CD14-positive monocyte (primary cell): ENCODE results near the gene RFC2. TPM values are rescaled to one million over a fixed set of nuclear protein-coding genes. Genes with fewer than 3 reads are reported as not detected.
A peak's percentile ranks its signal among the peaks of the same experiment; 100 is the strongest.
"Not testable (repeated sequence)": the region's sequence is repeated elsewhere in the genome, so short reads cannot be mapped to it uniquely, and the experiment has no call there.

ENCODE experiments used
- DNase-seq, 3 donors: peaks; one replicate each; pipeline ENCODE4 v3.0.0-alpha.2; 2011 to 2022
- H2AFZ ChIP-seq: 2 replicates; pipeline ENCODE4 v1.6.0; 2012; ENCODE audit warnings: mild to moderate bottlenecking, low read depth, low read length, inconsistent platforms; ENCODE audit not compliant: insufficient read depth, poor library complexity, severe bottlenecking
- H3K27ac ChIP-seq, 2 donors: 1 replicate in 1 of 2; 2 replicates in 1 of 2; pipeline ENCODE4 v1.5.1; 2012 to 2013; ENCODE audit warnings: low read length in 2 of 2, control low read depth in 1 of 2, inconsistent platforms in 1 of 2, low read depth in 1 of 2, mild to moderate bottlenecking in 1 of 2
- H3K27me3 ChIP-seq, 2 donors: one replicate each; pipeline versions ENCODE4 v1.6.0 to v1.6.1; 2011 to 2013; ENCODE audit warnings: low read length in 2 of 2; ENCODE audit not compliant: control insufficient read depth in 2 of 2, insufficient read depth in 2 of 2
- H3K36me3 ChIP-seq, 2 donors: replicated peaks in 1 of 2; 1 replicate in 1 of 2; 2 replicates in 1 of 2; pipeline versions ENCODE4 v1.5.1 to v1.6.1; 2012 to 2013; ENCODE audit warnings: low read length in 2 of 2, control low read depth in 1 of 2, inconsistent platforms in 1 of 2, mild to moderate bottlenecking in 1 of 2; ENCODE audit not compliant: insufficient read depth in 2 of 2, control insufficient read depth in 1 of 2
- H3K4me1 ChIP-seq, 2 donors: 1 replicate in 1 of 2; 2 replicates in 1 of 2; pipeline versions ENCODE4 v1.5.1 to v1.6.1; 2012 to 2013; ENCODE audit warnings: low read length in 2 of 2, control low read depth in 1 of 2, inconsistent platforms in 1 of 2, mild to moderate bottlenecking in 1 of 2, moderate library complexity in 1 of 2; ENCODE audit not compliant: insufficient read depth in 2 of 2, control insufficient read depth in 1 of 2
- H3K4me2 ChIP-seq: replicated peaks from 2 replicates; pipeline ENCODE3; 2012; ENCODE audit warnings: low read length, moderate library complexity, mild to moderate bottlenecking; ENCODE audit not compliant: poor library complexity, severe bottlenecking; ENCODE audit errors: extremely low read depth
- H3K4me3 ChIP-seq, 3 experiments: fragments of 200-600 bp in 1 of 3; sonication (generic) in 1 of 3; replicated peaks in 1 of 3; 1 replicate in 2 of 3; 2 replicates in 1 of 3; pipeline ENCODE4 v1.5.1; 2011 to 2013; ENCODE audit warnings: low read length in 3 of 3, mild to moderate bottlenecking in 3 of 3, control low read depth in 2 of 3, low read depth in 2 of 3, inconsistent platforms in 1 of 3, moderate library complexity in 1 of 3
- H3K79me2 ChIP-seq: 2 replicates; pipeline ENCODE4 v1.6.0; 2012; ENCODE audit warnings: mild to moderate bottlenecking, control low read depth, inconsistent platforms, low read length, moderate library complexity; ENCODE audit not compliant: insufficient read depth
- H3K9ac ChIP-seq: 2 replicates; pipeline ENCODE4 v1.6.0; 2017; ENCODE audit warnings: low read length, mild to moderate bottlenecking; ENCODE audit not compliant: insufficient read depth, poor library complexity, severe bottlenecking
- H3K9me3 ChIP-seq, 2 donors: replicated peaks in 1 of 2; 1 replicate in 1 of 2; 2 replicates in 1 of 2; pipeline versions ENCODE4 v1.5.1 to v1.6.1; 2012 to 2013; ENCODE audit warnings: low read length in 2 of 2, control low read depth in 1 of 2; ENCODE audit not compliant: control insufficient read depth in 1 of 2, insufficient read depth in 1 of 2
- H4K20me1 ChIP-seq: 2 replicates; pipeline ENCODE4 v1.6.0; 2012; ENCODE audit warnings: mild to moderate bottlenecking, low read length, control low read depth, moderate library complexity; ENCODE audit not compliant: insufficient read depth
- H3K27ac Mint-ChIP-seq, 7 donors: one replicate each; pipeline ENCODE4 v1.8.0; 2020; ENCODE audit warnings: mild to moderate bottlenecking in 7 of 7, mixed read lengths in 7 of 7, moderate library complexity in 6 of 7, inconsistent platforms in 2 of 7
- H3K27me3 Mint-ChIP-seq, 3 donors: one replicate each; pipeline ENCODE4 v1.8.0; 2021 to 2022; ENCODE audit warnings: low read depth in 3 of 3, mild to moderate bottlenecking in 3 of 3, mixed read lengths in 3 of 3, moderate library complexity in 3 of 3, inconsistent platforms in 1 of 3
- H3K36me3 Mint-ChIP-seq, 2 donors: one replicate each; pipeline ENCODE4 v1.8.0; 2020; ENCODE audit warnings: mixed read lengths in 2 of 2, inconsistent platforms in 1 of 2, mild to moderate bottlenecking in 1 of 2
- H3K4me1 Mint-ChIP-seq: one replicate; pipeline ENCODE4 v1.8.0; 2020; ENCODE audit warnings: mild to moderate bottlenecking, mixed read lengths
- H3K4me3 Mint-ChIP-seq, 2 donors: one replicate each; pipeline ENCODE4 v1.8.0; 2020; ENCODE audit warnings: mild to moderate bottlenecking in 2 of 2, mixed read lengths in 2 of 2, moderate library complexity in 1 of 2
- H3K9me3 Mint-ChIP-seq, 7 donors: one replicate each; pipeline ENCODE4 v1.8.0; 2020 to 2022; ENCODE audit warnings: mixed read lengths in 7 of 7, mild to moderate bottlenecking in 6 of 7, moderate library complexity in 6 of 7, inconsistent platforms in 2 of 7
- WGBS: methylation state at CpG from one replicate; pipeline ENCODE4 v1.1.5; 2013; ENCODE audit warnings: missing lambda C conversion rate; ENCODE audit not compliant: insufficient coverage; 5-methylcytosine and 5-hydroxymethylcytosine counted together
- intact Hi-C, 2 donors: fragments of 100-400 bp; cut with micrococcal nuclease; formaldehyde crosslinking; loops; one replicate each; pipeline versions ENCODE4 v1.15.0 to v1.15.1; 2023
- polyA plus RNA-seq, 3 donors: library from polyadenylated mRNA; depleted of rRNA in 1 of 3; unstranded in 2 of 3; stranded (reverse) in 1 of 3; fragments of 300-500 nt in 2 of 3; fragments of >200 nt in 1 of 3; fragmentation: Illumina TruSeq in 2 of 3; gene quantifications; 1 replicate in 2 of 3; 2 replicates in 1 of 3; pipeline ENCODE4 v1.2.3, GENCODE V29; 2012 to 2021
- TF ChIP-seq, protein P1 (sequence below): fragments of 200-600 bp; IDR thresholded peaks from one replicate; pipeline ENCODE4 v1.8.0; 2022; ENCODE audit warnings: antibody characterized with exemption, mild to moderate bottlenecking

The RFC2 gene
- polyA plus RNA-seq, 3 donors = 12.8 to 42.1 (median 33.5) TPM

DNA sequence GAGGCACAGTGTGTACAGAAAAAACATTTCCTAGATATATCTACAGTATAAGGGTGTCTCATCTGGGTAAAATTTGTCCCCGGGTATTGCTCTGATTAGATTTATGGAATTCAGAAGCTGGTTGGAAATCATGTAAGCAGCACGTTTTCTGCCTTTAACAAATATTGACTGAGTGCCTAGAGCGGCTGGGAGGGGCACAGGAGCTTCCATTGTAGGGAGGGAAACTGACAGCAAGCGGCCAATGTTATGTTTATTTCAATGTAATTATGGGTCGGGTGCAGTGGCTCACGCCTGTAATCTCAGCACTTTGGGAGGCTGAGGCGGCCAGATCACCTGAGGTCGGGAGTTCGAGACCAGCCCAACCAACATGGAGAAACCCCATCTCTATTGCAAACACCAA lies 4.4 kb upstream of the RFC2 start:
- no peaks in the 10 kb centered on the region for H3K27me3 ChIP-seq
- peaks cover 0 to 2% (median 0%) of the 10 kb centered on the region in 7 donors for H3K9me3 Mint-ChIP-seq
- TF ChIP-seq, protein P1, sequence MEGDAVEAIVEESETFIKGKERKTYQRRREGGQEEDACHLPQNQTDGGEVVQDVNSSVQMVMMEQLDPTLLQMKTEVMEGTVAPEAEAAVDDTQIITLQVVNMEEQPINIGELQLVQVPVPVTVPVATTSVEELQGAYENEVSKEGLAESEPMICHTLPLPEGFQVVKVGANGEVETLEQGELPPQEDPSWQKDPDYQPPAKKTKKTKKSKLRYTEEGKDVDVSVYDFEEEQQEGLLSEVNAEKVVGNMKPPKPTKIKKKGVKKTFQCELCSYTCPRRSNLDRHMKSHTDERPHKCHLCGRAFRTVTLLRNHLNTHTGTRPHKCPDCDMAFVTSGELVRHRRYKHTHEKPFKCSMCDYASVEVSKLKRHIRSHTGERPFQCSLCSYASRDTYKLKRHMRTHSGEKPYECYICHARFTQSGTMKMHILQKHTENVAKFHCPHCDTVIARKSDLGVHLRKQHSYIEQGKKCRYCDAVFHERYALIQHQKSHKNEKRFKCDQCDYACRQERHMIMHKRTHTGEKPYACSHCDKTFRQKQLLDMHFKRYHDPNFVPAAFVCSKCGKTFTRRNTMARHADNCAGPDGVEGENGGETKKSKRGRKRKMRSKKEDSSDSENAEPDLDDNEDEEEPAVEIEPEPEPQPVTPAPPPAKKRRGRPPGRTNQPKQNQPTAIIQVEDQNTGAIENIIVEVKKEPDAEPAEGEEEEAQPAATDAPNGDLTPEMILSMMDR = no peak
- WGBS = 97% methylated on average over 6 of the region's 9 CpGs
- H3K27me3 Mint-ChIP-seq = peaks cover 0 to 1% (median 0%) of the 10 kb centered on the region in 3 donors
- no peak overlapping the region for H3K27ac ChIP-seq
- peaks cover 22% of the 10 kb centered on the region for H3K4me1 Mint-ChIP-seq
- H3K4me2 ChIP-seq = no peak overlapping the region
- intact Hi-C loops = no loop called here
- H3K4me3 Mint-ChIP-seq = no peak overlapping the region
- peaks cover 13% of the 10 kb centered on the region for H3K79me2 ChIP-seq
- no peaks in the 10 kb centered on the region for H3K36me3 ChIP-seq
- H3K4me1 ChIP-seq = peaks cover 20 to 27% of the 10 kb centered on the region in 2 donors
- H4K20me1 ChIP-seq = no peaks in the 10 kb centered on the region
- H3K9ac ChIP-seq = no peak overlapping the region
- peak overlapping the region in 1 of 7 donors; percentile 60 for H3K27ac Mint-ChIP-seq
- no peak overlapping the region for H2AFZ ChIP-seq
- H3K36me3 Mint-ChIP-seq = no peaks in the 10 kb centered on the region
- DNase-seq = no peak
- no peaks in the 10 kb centered on the region for H3K9me3 ChIP-seq
- no peak overlapping the region for H3K4me3 ChIP-seq

DNA sequence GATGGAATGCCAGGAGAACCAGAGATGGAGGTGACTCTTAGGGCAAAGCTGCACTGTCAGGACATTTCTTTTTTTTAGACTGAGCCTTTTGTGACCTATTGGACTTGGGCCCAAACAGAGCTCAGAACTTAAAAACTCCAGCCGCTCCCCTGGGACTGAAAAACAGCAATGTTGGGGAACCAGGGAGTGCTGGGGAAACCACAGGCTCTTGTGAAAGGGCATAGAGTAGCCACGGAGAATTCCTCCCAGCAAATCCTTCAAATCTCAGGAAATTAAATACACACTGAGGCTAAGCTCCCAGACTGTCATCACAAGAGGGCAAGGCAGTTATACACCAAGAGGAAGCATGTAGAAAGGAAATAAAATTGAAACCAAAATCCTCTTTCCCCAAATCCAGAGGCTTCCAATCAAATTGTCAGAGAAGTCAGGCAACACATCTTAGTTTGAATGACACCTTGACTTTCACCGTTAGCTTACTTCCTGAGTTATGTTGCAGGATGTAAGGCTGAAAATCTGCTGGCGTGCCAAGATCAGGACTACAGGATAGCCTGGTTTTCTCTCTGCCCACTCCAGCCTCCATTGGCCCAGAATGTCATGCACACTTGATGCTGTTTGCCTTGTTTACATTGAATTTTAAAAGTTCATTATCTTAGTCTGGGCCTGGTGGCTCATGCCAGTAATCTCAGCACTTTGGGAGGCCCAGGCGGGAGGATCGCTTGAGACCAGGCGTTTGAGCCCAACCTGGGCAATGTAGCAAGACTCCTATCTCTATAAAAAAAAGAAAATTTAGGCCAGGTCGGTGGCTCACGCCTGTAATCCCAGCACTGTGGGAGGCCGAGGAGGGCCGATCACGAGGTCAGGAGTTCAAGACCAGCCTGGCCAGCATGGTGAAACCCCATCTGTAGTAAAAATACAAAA lies 2.6 kb upstream of the RFC2 start:
- peaks cover 27 to 36% of the 10 kb centered on the region in 2 donors for H3K4me1 ChIP-seq
- Mint-ChIP-seq H3K27me3 (peaks cover 0 to 1% (median 0%) of the 10 kb centered on the region in 3 donors), H3K4me1 (peaks cover 31% of the 10 kb centered on the region), H3K27ac (peak overlapping the region in 5 of 7 donors; percentile 12 to 65 (median 47)), H3K36me3 (peaks cover 3 to 5% of the 10 kb centered on the region in 2 donors), H3K4me3 (no peak overlapping the region), H3K9me3 (peaks cover 0 to 2% (median 0%) of the 10 kb centered on the region in 7 donors)
- intact Hi-C loops = no loop called here
- H3K27ac ChIP-seq = peak overlapping the region in 1 of 2 donors; percentile 29
- H3K4me2 ChIP-seq = peak overlapping the region; percentile 6
- H3K27me3 ChIP-seq = no peaks in the 10 kb centered on the region
- no peaks in the 10 kb centered on the region for H3K36me3 ChIP-seq
- 81% methylated on average over 9 of the region's 12 CpGs for whole genome bisulfite sequencing
- H3K79me2 ChIP-seq = peaks cover 28% of the 10 kb centered on the region
- H2AFZ ChIP-seq = peak overlapping the region; percentile 62
- DNase-seq = no peak
- H3K4me3 ChIP-seq = no peak overlapping the region
- peaks cover 4% of the 10 kb centered on the region for H4K20me1 ChIP-seq
- H3K9ac ChIP-seq = no peak overlapping the region
- TF ChIP-seq, protein P1 = no peak
- H3K9me3 ChIP-seq = no peaks in the 10 kb centered on the region

DNA sequence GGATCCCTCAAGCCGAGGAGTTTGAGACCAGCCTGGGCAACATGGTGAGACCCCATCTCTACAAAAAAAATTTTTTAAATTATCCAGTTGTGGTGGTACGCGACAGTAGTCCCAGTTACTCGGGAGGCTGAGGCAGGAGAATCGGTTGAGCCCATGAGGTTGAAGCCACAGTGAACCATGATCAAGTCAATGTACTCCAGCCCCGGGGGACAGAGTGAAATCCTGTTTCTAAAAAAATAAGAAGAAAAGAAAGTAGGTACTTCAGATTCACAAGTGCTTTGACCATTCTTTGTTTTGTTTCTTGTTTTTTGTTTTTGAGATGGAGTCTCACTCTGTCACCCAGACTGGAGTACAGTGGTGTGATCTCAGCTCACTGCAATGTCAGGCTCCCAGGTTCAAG lies 1.3 kb upstream of the RFC2 start:
- not testable (repeated sequence) for H3K9me3 Mint-ChIP-seq, DNase-seq, H4K20me1 ChIP-seq, H3K9me3 ChIP-seq, H3K4me3 Mint-ChIP-seq, H3K36me3 ChIP-seq, H3K27me3 ChIP-seq, H3K27me3 Mint-ChIP-seq
- 82% methylated on average over 3 of the region's 6 CpGs for WGBS
- Mint-ChIP-seq H3K27ac (peak overlapping the region in 3 of 7 donors; percentile 61 to 98 (median 68)), H3K36me3 (peaks cover 11 to 13% of the 10 kb centered on the region in 2 donors), H3K4me1 (peaks cover 31% of the 10 kb centered on the region)
- Histone ChIP-seq H3K4me2 (peak overlapping the region; percentile 91), H3K4me3 (peak overlapping the region in 2 of 3 experiments; percentile 91 to 97), H3K27ac (peak overlapping the region; percentile 75 to 86), H3K79me2 (peaks cover 39% of the 10 kb centered on the region), H3K9ac (peak overlapping the region; percentile 79), H3K4me1 (peaks cover 27 to 36% of the 10 kb centered on the region in 2 donors), H2AFZ (peak overlapping the region; percentile 95)
- intact Hi-C loops = loop anchor here in 1 of 2 donors (2.0 kb wide), 1 partner anchor 33 kb away; the partner anchor contains the start of gene CLIP2
